CD4-positive, alpha-beta T cell treated with Interleukin-6 for 4 hours (primary cell): ENCODE measurements around the gene TMEM187.
A peak's percentile ranks its signal among the peaks of the same experiment; 100 is the strongest.

Experiments used
- DNase-seq: peaks from one replicate; pipeline ENCODE4 v3.0.0-alpha.2; 2020; ENCODE audit warnings: mixed read lengths

Gene TMEM187

DNA sequence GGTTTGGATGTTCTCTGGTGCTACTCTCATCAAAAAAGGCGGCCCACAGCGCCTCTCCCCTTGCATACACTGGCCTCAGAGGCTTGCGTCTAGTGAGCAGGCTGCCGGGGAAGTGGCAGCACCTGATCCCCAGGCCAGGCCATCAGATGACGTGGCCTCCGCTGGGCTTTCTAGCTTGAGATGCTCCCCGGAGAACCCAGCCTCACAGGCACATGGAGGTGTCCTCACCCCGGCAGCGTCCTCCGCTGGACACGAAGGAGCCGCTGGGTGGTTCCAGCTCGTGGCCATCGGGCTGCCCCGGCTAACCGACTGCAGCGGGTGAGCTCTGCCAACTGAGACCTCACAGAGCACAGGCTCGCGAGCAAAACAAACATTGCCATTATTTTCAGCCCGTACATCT is 34.4 kb downstream of the TMEM187 start:
- no peak for DNase-seq

DNA sequence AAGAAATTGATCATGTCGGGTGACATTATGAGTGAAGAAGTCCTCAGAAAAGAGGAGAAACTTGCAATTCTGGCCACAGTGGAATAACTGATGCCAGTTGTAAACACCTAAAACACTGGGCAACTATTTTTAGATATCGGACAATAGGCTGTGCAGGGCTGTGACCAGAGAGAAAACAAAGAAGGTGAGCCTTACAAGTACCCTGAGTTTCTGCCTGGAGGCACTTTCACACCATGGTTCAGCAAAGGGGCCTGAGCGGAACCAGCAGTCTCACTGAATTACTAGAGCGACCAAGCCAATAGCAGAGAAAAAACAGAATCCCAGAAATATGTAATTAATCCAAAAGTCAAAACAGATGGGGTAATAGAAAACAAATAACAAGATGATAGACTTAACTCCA is 36.0 kb downstream of the TMEM187 start:
- DNase-seq = no peak

DNA sequence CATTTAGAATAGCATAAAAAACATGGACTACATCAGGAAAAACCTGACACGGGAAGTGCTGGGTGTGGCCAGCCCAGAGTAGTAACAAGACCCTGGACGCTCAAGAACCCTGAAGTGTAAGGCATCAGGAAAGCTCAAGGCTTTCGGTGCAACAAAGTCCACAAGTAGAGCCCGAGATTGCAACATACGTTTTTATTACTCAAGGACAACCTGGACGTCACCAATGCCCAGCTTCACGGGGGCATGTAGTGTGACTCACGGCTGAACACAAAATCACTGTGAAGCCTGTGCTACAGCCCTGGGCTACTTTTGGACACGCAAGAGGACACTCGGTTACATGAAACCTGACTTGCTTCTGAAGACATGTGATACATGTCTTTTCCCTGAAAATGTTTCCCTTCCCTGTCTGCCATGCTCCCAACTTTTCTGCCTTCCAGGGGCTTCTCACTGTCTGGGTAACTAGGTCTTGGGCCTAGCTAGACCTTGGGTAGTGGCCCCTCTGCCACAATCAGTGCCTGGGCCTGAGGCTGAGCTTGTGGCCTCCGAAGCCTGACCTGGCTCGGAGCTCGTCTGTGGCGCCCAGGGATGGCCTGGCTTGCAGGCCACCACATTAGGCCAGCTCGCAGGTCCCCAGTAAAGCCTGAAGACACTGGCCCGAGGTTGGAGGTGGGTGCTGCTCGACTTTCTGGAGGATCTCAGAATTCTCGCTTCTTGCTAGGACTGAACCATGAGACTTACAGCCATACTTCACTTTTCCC is 38.0 kb downstream of the TMEM187 start:
- no peak for DNase-seq

DNA sequence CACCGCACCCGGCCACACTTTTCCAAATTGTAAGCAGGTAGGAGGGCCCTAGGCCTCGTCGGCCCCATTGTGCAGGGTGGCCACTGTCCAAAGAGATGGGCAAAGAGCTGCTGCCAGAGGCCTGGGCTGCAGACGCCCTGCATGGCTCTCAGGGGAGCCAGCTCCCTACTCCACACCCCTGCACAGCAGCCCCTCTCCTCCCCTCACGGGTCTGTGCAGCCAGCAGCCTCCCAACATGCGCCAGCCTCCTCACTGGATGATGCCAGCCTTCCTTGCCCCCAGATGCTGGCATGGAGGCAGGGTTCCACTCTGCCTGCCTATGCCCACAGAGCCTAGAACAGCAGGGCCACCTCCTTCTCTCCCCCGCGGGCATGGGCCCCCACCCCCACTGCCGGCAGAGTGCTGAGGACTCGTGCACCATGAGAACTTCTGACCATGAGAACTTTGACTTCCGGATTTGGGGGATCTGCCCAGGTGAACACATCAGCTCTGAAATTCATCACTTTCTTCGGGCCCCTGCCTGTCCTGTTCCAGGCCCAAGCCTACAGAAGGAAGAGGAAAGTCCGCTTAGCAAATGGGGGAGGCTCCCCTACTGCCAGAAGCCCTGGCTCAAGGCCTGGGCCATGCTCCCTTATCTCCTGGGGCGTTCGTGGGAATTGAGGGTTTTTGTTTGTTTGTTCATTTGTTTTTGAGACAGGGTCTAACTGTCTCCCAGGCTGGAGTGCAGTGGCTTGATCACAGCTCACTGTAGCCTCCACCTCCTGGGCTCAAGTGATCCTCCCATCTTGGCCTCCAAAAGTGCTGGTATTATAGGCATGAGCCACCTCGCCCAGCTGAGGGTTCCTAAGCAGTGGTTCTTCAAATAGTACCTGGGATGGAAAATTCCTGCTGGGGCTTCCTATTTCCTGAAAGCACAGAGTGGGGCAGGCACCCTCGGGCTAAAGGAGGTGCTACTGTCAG is 39.1 kb downstream of the TMEM187 start:
- DNase-seq = no peak

DNA sequence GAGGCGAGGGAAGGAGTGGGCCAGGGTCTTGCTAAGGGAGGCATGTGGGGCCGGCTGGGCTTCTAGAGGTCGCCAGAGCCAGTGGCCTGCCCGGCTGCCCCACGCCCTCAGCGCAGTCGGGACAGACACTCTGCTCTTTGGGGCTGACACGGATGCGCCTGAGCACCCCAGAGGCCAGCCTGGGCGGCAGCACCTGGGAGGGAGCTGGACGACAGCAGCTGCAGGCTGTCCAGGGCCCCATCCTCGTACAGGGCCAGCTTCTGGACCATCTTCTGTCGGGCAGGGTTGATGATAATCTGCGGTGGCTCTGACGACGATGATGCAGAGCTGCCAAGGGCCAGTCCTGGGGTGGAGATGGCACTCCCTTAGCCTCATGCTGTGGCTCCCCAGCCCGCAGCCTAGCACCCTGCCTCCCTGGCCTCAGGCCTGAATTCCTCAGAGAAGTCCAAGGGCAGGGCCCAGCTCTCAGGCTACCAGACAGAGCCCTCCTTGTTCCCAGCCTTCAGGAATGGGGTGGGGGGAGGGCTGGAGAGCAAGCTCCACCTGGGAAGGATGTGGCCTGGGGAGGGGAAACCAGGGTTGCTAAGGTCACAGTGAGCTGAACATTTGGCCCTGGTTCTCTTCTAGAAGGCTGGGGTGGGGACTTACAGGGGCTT is 39.9 kb downstream of the TMEM187 start:
- no peak for DNase-seq

DNA sequence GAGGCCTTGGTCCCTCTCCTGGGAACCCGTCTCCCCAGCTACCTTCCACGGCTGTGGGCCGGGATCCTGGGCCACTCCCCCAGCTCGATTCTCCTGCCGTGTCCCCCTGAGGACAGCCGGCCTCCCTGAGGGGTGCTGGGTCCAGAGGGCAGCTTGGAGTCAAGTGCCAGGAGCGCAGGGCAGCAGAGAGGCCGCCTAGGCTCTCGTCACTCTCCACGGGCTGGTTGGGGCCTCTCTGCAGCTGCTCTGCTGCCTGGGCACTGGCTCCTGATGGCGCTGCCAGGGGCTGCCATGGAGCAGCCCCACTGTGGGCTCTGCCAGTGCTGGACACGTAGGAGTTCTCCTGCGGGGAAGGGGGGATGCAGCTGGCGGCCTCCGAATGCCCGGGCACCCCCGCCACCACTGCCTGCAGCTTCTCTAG is 40.5 kb downstream of the TMEM187 start:
- no peak for DNase-seq

DNA sequence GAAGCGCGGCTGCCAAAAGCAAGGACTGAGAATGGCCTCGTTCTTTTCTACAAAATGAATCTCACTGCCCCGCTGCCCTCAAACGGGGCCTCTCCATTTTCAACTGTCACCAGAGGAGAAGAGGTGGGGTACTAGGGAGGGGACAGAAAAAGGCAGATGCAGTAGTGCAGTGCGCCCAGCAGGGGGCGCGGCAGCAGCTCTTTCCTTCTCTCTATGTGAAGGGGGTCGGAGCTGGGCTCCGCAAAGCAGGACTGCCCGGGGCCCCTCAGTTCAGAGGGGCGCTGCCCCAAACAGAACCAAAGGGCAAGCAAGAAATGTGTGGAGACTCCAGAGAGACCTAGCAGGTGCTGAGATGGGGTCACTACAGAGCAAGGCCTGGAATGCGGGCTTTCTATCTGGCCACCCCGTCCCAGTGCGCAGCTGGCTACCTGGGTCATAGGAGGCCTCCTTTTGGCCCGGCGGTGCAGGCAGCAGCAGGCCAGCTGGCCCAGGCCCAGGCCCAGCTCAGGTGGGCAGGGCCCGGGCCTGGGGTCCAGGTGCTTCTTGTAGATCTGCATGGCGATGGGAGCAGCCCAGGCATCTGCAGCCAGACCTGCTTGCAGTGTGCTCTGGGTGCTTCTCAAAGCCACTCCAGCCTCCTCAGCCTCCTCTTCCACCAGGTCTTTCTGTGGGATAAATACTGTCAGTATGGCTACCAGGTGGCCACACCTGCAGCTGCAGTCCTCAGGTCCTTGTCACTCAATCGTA is 41.2 kb downstream of the TMEM187 start:
- DNase-seq = peak; percentile 64

DNA sequence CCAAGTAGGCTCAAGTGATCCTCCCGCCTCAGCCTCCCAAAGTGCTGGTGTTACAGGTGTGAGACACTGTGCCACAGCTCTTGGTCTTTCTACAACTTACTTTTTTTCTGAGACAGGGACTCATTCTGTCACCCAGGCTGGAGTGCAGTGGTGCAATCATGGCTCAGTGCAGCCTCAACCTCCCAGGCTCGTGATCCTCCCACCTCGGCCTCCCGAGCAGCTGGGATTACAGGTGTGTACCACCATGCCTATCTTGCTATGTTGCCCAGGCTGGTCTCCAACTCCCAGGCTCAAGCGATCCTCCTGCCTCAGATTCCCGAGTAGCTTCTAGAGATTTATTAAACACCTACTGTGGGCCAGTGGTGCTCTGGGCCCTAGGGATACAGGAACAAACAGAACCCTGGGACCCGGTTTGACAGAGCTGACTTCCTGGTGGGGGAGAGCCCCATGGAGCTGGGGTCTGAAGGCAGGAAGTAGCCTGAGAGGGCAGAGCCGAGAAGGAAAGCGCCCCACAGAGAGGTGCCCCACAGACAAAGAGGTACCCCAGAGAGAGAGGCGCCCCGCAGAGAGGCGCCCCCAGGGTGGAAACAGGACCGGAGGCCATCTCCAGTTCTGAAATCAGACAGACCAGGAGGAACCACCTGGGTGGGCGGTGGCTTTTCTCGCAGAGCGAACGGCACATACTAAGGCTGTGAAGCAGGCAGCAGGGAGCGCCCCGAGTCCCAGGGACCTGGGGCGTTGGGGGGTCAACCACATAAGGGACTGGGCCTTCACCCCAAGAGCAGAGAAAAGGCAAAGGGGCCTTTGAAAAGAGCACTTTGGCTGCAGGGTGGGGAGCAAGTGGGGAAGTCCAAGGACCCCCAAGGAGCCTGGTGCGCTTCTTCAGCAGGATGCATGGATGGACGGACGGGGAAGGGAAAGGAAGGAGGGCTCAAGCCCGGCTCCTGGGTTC is 42.2 kb downstream of the TMEM187 start:
- no peak for DNase-seq

DNA sequence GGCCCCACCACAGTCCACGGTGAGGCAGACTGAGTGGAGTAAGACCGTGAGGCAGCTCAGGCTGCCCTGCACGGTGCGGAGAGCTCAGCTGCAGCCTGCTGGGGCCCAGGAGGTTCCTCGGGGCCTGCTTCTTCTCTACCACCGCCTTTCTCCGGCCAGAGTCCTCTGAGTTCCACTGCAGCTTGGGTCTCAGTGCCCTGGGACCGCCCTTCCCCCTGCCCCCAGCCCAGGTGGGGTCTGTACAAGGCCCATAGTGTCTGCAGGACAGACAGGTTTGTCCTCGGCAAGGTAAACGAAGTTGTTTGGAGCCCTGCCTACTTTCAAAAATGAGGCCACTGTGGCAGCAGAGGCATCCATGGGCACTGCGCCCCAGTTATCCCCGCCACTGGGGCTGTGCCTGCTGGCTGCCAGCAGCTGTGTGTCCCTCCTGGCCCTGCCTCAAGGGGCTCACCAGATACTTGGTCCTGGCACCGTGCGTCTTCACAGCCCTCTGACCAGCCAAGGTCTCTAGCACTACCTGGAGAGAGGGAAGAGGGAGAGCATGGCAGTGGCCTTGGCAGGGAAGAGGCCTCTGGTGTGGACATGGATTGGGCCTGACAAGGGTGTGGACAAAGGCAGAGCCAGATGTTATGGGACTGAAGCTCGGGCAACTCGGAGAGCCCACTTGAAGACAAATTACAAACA is 43.2 kb downstream of the TMEM187 start:
- DNase-seq = no peak

DNA sequence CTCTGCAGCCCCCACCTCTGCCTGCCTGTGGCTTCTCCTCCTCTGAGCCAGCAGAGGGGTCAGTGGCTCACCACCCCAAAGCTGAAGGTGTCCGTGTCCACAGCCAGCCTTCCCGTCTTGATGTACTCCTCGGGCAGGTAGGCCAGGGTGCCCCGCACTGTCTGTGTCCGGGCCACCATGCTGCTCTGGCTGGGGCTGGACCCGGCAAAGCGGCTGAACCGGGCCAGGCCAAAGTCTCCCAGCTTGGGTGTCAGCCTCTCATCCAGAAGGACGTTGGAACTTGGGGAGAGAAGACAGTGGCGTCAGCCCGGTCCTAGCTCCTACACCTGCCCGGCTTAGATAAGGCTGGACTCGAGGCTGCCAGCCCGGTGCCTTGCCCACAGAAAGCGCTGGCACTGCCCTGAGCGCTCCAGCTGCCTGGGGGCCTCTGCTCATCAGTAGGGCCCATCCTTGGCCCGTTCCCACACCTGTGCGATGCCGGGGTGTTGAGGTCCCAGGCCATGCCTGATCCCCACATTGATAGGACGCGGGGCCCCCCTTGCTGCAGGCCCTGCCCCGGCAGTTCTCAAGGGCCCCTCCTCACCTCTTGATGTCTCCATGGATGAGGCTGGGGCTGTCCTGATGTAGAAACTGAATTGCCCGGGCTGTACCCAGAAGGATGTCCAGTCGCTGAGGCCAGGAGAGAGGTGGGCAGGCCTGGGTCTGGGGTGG is 44.0 kb downstream of the TMEM187 start:
- DNase-seq = no peak

DNA sequence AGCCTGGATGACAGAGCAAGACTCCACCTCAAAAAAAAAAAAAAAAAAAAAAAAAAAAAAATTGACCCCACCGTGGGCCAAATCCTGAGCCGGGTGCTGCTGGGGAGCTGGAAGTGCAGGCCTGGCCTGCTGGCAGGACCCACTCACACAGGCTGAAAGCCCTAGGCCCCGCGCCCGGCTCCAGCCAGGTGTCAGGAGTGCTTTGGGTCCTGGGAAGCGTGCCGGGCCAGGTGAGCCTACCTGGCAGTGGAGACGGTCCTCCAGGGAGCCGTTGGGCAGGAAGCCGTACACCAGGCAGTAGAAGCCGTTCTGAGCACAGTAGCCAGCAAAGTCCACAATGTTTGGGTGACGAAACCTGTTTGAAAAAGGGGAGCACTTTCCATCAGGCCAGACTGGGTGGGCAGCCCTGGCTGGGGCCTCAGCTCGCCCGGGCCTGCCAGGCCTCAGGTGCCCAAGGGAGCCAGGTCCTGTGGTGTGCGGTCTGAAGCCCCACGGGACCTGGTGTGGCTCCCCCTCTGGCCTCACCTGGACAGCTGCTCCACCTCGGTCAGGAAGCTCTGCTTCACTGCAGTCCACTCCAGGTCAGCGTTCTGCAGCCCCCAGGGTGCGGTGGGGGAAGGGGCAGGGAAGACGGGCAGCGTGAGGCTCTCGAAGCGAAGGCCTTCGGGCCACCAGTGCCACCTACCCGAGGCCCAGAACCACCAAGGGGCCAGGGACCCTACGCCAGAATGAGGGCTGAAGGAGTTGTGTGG is 45.4 kb downstream of the TMEM187 start:
- no peak for DNase-seq

DNA sequence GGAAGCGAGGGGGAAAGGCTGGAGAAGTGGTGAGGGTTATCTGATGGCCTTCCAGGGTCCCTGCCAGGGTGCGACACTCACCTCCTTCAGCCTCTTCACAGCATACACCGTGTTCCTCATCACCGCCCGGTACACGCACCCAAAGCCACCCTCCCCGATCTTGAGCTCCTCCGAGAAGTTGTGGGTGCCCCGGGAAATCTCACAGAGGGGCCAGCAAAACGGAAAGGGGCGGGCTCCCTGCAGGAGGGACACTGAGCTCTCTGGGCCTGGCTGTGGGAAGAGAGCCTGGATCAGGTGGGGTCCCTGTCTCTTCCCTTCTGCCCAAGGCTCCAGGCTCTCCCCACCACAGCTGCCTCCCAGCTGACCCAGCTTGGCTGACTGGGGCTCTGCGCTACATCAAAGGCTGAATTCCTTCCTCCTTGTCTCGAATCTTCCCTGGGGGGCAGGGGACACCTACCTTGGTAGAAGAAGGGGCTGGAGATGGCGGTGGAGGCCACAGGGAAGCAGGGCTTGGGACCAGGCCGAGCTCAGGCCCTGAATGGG is 46.0 kb downstream of the TMEM187 start:
- no peak for DNase-seq

DNA sequence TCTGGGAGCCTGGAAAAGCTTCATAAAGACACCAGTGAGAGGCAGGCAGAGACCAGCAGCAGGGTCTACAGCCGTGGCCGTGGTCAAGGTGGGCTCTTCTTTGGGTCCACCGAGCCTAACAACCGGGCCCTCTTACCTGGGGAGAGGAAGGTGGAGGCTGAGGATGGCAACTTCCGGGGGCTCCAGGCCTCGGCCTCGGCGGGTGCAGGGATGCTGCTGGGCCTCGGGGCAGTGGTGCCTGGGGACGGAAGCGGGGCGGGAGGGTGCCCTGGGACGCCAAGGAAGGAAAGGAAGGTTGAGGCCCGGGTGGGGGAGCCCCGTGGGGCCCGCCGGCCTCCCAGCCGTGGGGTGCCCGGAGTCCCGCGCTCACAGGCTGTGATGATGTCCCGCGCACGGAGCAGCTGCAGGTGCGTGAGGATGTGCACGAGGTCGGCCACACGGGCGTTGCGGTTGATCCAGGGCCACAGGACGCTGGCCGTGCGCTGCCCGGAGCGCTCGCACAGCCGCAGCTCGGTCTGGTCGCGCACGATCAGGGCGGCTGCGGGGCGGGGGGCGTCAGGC is 46.6 kb downstream of the TMEM187 start:
- peak; percentile 42 for DNase-seq

DNA sequence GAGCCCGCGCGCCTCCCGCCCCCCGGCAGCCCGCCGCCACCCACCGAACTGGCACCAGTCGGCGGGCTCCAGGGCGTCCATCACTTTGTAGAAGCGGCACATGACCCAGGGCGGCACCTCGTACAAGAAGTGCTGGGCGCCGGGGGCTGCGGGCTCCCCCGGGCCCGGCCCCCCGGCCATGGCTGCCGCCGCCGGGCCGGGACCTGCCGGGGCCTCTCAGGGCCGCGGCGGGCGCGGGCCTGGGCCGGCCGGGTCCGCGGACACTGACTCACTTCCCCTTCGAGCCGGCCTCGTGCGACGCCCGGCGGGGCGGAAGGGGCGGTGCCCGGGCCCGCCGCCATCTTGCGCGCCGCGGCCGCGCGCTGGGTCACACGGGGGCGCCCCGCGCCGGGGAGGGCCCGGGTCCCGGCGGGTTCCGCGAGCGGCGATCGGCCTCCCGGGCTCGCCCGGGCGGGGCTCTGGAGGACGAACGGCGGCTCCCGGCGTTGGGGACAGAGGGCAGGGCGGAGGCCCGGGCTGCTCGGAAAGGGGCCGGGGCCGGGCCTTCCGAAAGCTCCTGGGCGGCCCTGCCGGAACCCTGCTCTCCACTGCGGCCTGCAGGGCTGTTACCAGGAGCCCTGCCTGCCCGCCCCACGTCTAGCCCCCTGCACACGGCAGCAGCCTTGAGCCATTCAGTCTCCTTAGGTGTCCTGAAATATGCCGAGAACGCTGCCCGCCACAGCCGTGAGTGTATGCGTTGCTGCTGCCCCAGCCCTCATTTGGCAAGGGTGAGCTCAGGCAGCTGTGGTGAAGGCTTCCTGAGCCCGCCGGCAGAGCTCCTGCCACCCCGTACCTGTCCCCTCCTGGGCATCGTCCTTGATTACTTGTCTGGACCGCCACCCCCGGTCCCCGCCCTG is 47.3 kb downstream of the TMEM187 start, which contains the start of gene IRAK1:
Gene IRAK1 (minus strand): TSS at position 270 of the 896 bp plus-strand sequence. CDS start 90 bp downstream, at position 180.
- DNase-seq = peak; percentile 64

DNA sequence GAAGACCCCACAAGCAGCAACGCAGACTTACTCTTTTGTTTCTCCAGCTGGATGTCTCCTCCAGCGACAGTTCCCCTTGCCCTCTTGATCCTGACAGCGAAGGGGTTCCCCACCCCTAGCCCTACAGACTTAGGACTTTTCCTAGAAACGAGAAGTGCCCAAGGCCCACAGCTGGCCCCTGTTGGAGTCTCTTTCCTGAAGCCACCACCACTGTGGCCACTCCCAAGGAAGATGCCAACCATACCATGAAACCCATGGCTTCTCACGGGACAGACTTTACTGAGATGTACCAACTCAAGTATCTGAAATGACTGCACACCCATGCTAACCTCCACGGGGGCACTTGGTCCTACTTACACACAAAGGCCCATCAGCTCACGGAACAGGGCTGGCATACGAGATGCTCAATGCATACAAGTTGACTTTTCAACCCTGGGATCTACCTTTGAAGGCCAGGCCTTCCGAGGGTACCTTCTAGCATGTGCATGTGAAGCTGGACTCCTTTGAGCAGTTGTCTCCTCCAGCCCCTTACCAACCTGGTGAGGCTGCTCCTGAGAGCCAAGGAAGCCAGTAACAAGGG is 48.1 kb downstream of the TMEM187 start:
- no peak for DNase-seq

DNA sequence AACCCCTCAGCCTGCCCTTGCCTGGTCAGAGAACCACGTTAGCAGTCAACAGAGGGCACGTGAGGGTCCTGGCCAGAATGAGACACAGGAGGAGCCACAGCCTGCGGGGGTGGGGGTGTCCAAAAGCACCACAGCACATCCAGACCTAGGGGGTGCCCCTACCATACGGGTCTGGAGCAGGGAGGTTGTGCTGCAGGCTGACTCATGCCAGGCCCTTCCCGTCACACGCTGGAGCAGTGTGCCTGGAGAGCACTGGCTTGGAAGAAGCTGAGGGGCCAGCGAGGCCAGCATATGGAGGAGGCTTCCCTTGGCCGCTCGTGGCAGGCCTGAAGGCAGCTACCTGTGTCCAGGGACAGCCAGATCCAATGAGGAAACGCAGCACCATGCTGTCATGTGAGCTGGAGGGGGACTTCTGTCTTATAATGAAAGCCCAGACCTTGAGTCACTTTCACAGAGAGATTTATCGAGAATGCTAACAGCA is 48.6 kb downstream of the TMEM187 start:
- no peak for DNase-seq

DNA sequence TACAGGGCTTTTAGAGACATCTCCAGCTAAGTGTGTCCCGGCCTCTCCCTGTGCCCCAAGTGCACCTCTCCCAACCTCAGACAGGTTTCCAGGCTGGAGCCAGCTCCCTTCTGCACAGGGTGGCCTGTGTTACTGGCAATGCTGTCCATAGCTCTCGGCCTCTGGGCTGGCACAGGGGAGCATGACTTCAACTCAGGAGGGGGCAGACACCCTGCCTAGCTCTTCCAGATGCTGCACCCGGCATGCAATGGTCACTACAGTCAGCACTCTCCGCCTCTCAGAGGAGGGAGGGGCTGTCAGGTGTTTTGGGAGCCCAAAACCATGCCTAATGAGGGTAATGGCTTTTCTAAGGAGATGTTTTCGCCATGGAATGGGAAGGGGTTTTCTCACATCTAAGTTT is 49.6 kb downstream of the TMEM187 start:
- no peak for DNase-seq
